Panc1 (cell line): ENCODE measurements around the gene LRRC63. TPM values are rescaled to one million over a fixed set of nuclear protein-coding genes. Genes with fewer than 3 reads are reported as not detected.

ENCODE experiments used
- ATAC-seq: fragments of 200-7000 bp; cut with Tn5 transposase; 2 replicates; pipeline ENCODE4 v1.9.1; 2020; ENCODE audit warnings: mild to moderate bottlenecking, moderate library complexity
- BruUV-seq: library from RNA; stranded (reverse); fragments of 400-500 nt; replicated peaks from 2 replicates; lab custom pipeline; 2021; lab: Mats Ljungman, UMichigan
- CTCF ChIA-PET: fragments of 300-600 bp; sonication (Branson Sonifier 250); formaldehyde crosslinking; loops from one replicate; lab custom pipeline; 2022; ENCODE audit warnings: antibody characterized with exemption; lab: Charles Lee
- POLR2A ChIA-PET: fragments of 300-600 bp; sonication (Branson Sonifier 250); formaldehyde crosslinking; loops from one replicate; lab custom pipeline; 2022; ENCODE audit warnings: antibody characterized with exemption; lab: Charles Lee
- DNase-seq: peaks from one replicate; pipeline ENCODE4 v3.0.0-alpha.2; 2010; ENCODE audit warnings: low read depth, low spot score
- H3K27ac ChIP-seq: 2 replicates; pipeline ENCODE4 v1.5.1; 2011; ENCODE audit warnings: mild to moderate bottlenecking, low read length, inconsistent platforms
- H3K27me3 ChIP-seq: fragments of 200-500 bp; sonication (Bioruptor generic); 2 replicates; pipeline ENCODE4 v1.6.0; 2014; ENCODE audit warnings: low read length, inconsistent platforms; ENCODE audit not compliant: control insufficient read depth, insufficient read depth
- H3K36me3 ChIP-seq: fragments of 200-500 bp; sonication (Bioruptor generic); 2 replicates; pipeline ENCODE4 v1.5.1; 2014; ENCODE audit warnings: inconsistent platforms, mild to moderate bottlenecking, low read length, moderate library complexity; ENCODE audit not compliant: control insufficient read depth, insufficient read depth
- H3K4me1 ChIP-seq: 2 replicates; pipeline ENCODE4 v1.5.1; 2011; ENCODE audit warnings: inconsistent platforms, mild to moderate bottlenecking, low read length, moderate library complexity; ENCODE audit not compliant: control insufficient read depth, insufficient read depth
- H3K4me3 ChIP-seq, 2 experiments: 2 replicates each; pipeline ENCODE4 v1.5.1; 2011 to 2012; ENCODE audit warnings: low read depth in 2 of 2, low read length in 2 of 2, mild to moderate bottlenecking in 2 of 2, inconsistent platforms in 1 of 2, moderate library complexity in 1 of 2
- H3K9me3 ChIP-seq: fragments of 200-500 bp; sonication (Bioruptor generic); 2 replicates; pipeline ENCODE4 v1.5.1; 2014; ENCODE audit warnings: low read depth, mild to moderate bottlenecking, inconsistent platforms, low read length, moderate library complexity; ENCODE audit not compliant: control insufficient read depth, insufficient read depth
- CTCF ChIP-seq: fragments of 450-650 bp; IDR thresholded peaks from 2 replicates; pipeline ENCODE4 v1.5.1; 2017; ENCODE audit warnings: mild to moderate bottlenecking
- POLR2AphosphoS5 ChIP-seq: IDR thresholded peaks from 2 replicates; pipeline ENCODE4 v1.6.1; 2012; ENCODE audit warnings: mild to moderate bottlenecking, low read depth, low read length, moderate library complexity
- REST ChIP-seq, 2 experiments: IDR thresholded peaks; 2 replicates each; pipeline ENCODE4 v1.6.1; 2011 to 2012; ENCODE audit warnings: low read depth in 2 of 2, control low read depth in 1 of 2, low read length in 1 of 2, mild to moderate bottlenecking in 1 of 2, moderate library complexity in 1 of 2; ENCODE audit not compliant: insufficient read depth in 1 of 2
- SIN3A ChIP-seq: IDR thresholded peaks from 2 replicates; pipeline ENCODE4 v1.6.1; 2012; ENCODE audit warnings: low read depth, mild to moderate bottlenecking, low read length, moderate library complexity, borderline replicate concordance; ENCODE audit not compliant: insufficient read depth
- TCF7L2 ChIP-seq: IDR thresholded peaks from 2 replicates; pipeline ENCODE4 v1.6.1; 2011; ENCODE audit warnings: mild to moderate bottlenecking, low read depth, low read length, inconsistent platforms
- in situ Hi-C: cut with HindIII; loops from 2 replicates; pipeline ENCODE4 v1.10.0; 2016; ENCODE audit warnings: low sequenced_read_pairs, low pct_unique_long_range_greater_than_20kb
- intact Hi-C: fragments of 100-400 bp; cut with micrococcal nuclease; formaldehyde crosslinking; loops from one replicate; pipeline ENCODE4 v1.10.0; 2022; ENCODE audit not compliant: unreplicated experiment
- total RNA-seq: library from RNA; stranded (reverse); gene quantifications from one replicate; pipeline ENCODE4 v1.2.1, GENCODE V29; 2021; ENCODE audit not compliant: unreplicated experiment

Gene LRRC63
- total RNA-seq, 1 experiment from 2014 or later: 0.15 TPM

GRCh38 chr13:46313024-46313423, 101.3 kb downstream of the LRRC63 start:
- H3K9me3 ChIP-seq: no peaks in the 10 kb centered on the region
- H3K27ac ChIP-seq: no peak overlapping the region
- H3K36me3 ChIP-seq: no peaks in the 10 kb centered on the region
- in situ Hi-C loops: no loop called here
- H3K27me3 ChIP-seq: no peaks in the 10 kb centered on the region
- intact Hi-C loops: no loop called here
- H3K4me1 ChIP-seq: no peaks in the 10 kb centered on the region
- ChIA-PET CTCF (no interaction called here), POLR2A (no interaction called here)
- no peak overlapping the region for H3K4me3 ChIP-seq
- no peak for ATAC-seq
- BruUV-seq: no TSS peak
- no peak for DNase-seq
- no peak for TF ChIP-seq SIN3A
- TF ChIP-seq CTCF: no peak
- TF ChIP-seq REST (IDR thresholded peaks at IDR 0.05; ENCODE audit: insufficient read depth in 1 of 2, low read depth in 2 of 2, low read length in 1 of 2): no peak
- TF ChIP-seq POLR2AphosphoS5: no peak
- no peak for TF ChIP-seq TCF7L2

- in situ Hi-C loops (no loop called here), intact Hi-C loops (no loop called here)
- Histone ChIP-seq H3K9me3 (no peaks in the 10 kb centered on the region), H3K27me3 (no peaks in the 10 kb centered on the region), H3K36me3 (no peaks in the 10 kb centered on the region), H3K4me1 (no peaks in the 10 kb centered on the region), H3K27ac (no peak overlapping the region), H3K4me3 (no peak overlapping the region)
- no peak for TF ChIP-seq TCF7L2
- TF ChIP-seq POLR2AphosphoS5: no peak
- no peak for TF ChIP-seq CTCF
- TF ChIP-seq SIN3A: no peak
- no peak for TF ChIP-seq REST (IDR thresholded peaks at IDR 0.05; ENCODE audit: insufficient read depth in 1 of 2, low read depth in 2 of 2, low read length in 1 of 2)
- ChIA-PET POLR2A (no interaction called here), CTCF (no interaction called here)
- no peak for ATAC-seq
- BruUV-seq: no TSS peak
- no peak for DNase-seq
Measured at GRCh38 chr13:46313432-46314257, 101.9 kb downstream of the LRRC63 start.
